RWPE2 (cell line): ENCODE measurements around the gene ITFG1.

Experiments
- ATAC-seq: fragments of 200-7000 bp; cut with Tn5 transposase; 3 replicates; pipeline ENCODE4 v1.9.1; 2021; ENCODE audit warnings: low read depth
- DNase-seq: peaks from one replicate; pipeline ENCODE4 v3.0.0-alpha.2; 2020; ENCODE audit warnings: low spot score
- H3K27ac ChIP-seq: fragments of 450-650 bp; 2 replicates; pipeline ENCODE4 v1.5.1; 2017; ENCODE audit warnings: mild to moderate bottlenecking; ENCODE audit not compliant: poor library complexity, severe bottlenecking
- H3K27me3 ChIP-seq: fragments of 250-450 bp; sonication (Bioruptor Pico); 2 replicates; pipeline ENCODE4 v1.5.1; 2021; ENCODE audit warnings: mild to moderate bottlenecking, moderate library complexity; ENCODE audit not compliant: insufficient read depth, poor library complexity, severe bottlenecking
- H3K36me3 ChIP-seq: fragments of 250-450 bp; sonication (Bioruptor Pico); 2 replicates; pipeline ENCODE4 v1.5.1; 2020; ENCODE audit warnings: low read depth, mild to moderate bottlenecking, moderate library complexity
- H3K4me1 ChIP-seq: fragments of 250-450 bp; sonication (Bioruptor Pico); 2 replicates; pipeline ENCODE4 v1.5.1; 2021; ENCODE audit warnings: mild to moderate bottlenecking, moderate library complexity; ENCODE audit not compliant: insufficient read depth, poor library complexity, severe bottlenecking
- H3K4me3 ChIP-seq: fragments of 250-450 bp; sonication (Bioruptor Pico); 2 replicates; pipeline ENCODE4 v1.5.1; 2021; ENCODE audit warnings: mild to moderate bottlenecking, moderate library complexity; ENCODE audit not compliant: severe bottlenecking
- H3K9me3 ChIP-seq: fragments of 250-450 bp; sonication (Bioruptor Pico); 2 replicates; pipeline ENCODE4 v1.5.1; 2021; ENCODE audit warnings: mild to moderate bottlenecking, moderate library complexity; ENCODE audit not compliant: severe bottlenecking
- CTCF ChIP-seq: fragments of 450-650 bp; IDR thresholded peaks from one replicate; pipeline ENCODE4 v1.5.1; 2017; ENCODE audit warnings: mild to moderate bottlenecking, moderate library complexity; ENCODE audit not compliant: poor library complexity, severe bottlenecking

The ITFG1 gene

GRCh38 chr16:47392081-47392480, 68.8 kb downstream of the ITFG1 start:
- no peak overlapping the region for H3K27ac ChIP-seq

GRCh38 chr16:47388705-47389104, 72.2 kb downstream of the ITFG1 start:
- no peak overlapping the region for H3K27ac ChIP-seq
- DNase-seq = no peak
- TF ChIP-seq CTCF = no peak

More at GRCh38 chr16:47392081-47392480, 68.8 kb downstream of the ITFG1 start:
- ATAC-seq (no peak), DNase-seq (no peak)
- no peaks in the 10 kb centered on the region for H3K36me3 ChIP-seq
- no peak for TF ChIP-seq CTCF
- no peaks in the 10 kb centered on the region for H3K27me3 ChIP-seq
- no peaks in the 10 kb centered on the region for H3K9me3 ChIP-seq
- H3K4me3 ChIP-seq = no peak overlapping the region
- H3K4me1 ChIP-seq = no peaks in the 10 kb centered on the region

GRCh38 chr16:47387026-47387734, 73.7 kb downstream of the ITFG1 start:
- no peaks in the 10 kb centered on the region for H3K4me1 ChIP-seq
- H3K36me3 ChIP-seq = peaks cover 6% of the 10 kb centered on the region; the same call in 1 of the 2 replicates
- H3K27me3 ChIP-seq = no peaks in the 10 kb centered on the region
- TF ChIP-seq CTCF = no peak
- no peak overlapping the region for H3K27ac ChIP-seq
- DNase-seq (no peak), ATAC-seq (no peak)
- no peaks in the 10 kb centered on the region for H3K9me3 ChIP-seq
- no peak overlapping the region for H3K4me3 ChIP-seq

More at GRCh38 chr16:47388705-47389104, 72.2 kb downstream of the ITFG1 start:
- H3K27me3 ChIP-seq = no peaks in the 10 kb centered on the region
- no peak overlapping the region for H3K4me3 ChIP-seq
- no peaks in the 10 kb centered on the region for H3K9me3 ChIP-seq
- H3K36me3 ChIP-seq = peaks cover 6% of the 10 kb centered on the region; the same call in 1 of the 2 replicates
- H3K4me1 ChIP-seq = no peaks in the 10 kb centered on the region
- ATAC-seq = no peak

DNA sequence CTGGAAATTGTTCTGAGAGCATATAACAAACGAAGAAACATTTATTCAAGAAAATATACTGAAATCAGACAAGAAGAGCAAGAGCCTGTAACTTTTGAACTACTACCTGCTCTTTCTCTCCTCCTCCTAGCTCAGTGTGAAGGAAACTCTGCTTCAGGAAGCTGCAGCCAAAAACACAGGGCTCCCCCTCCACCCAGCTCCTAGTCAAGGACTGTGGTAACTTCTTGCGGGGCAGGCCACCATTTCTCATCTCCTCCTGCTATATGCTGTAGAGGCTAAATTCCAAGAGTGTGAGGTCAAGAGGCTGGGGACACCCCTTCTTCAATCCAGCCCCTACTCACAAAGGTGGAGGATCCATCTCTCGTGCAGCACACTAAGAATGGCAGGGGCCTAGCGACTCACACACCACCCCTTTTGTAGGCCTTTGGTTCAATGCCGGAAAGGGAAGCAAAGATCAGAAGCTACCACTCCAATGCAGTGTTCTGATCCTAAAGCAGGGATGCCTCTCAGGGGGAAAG, 74.6 kb downstream of the ITFG1 start:
- ATAC-seq = no peak
- H3K27ac ChIP-seq = no peak overlapping the region
- no peaks in the 10 kb centered on the region for H3K9me3 ChIP-seq
- no peak for DNase-seq
- H3K4me1 ChIP-seq = no peaks in the 10 kb centered on the region
- H3K27me3 ChIP-seq = no peaks in the 10 kb centered on the region
- TF ChIP-seq CTCF = no peak
- peaks cover 6% of the 10 kb centered on the region; the same call in 1 of the 2 replicates for H3K36me3 ChIP-seq
- no peak overlapping the region for H3K4me3 ChIP-seq

- peaks cover 6% of the 10 kb centered on the region for H3K36me3 ChIP-seq
- no peak for TF ChIP-seq CTCF
- ATAC-seq = no peak
Observed at GRCh38 chr16:47382362-47382761, 78.5 kb downstream of the ITFG1 start.

More at GRCh38 chr16:47382362-47382761, 78.5 kb downstream of the ITFG1 start:
- Histone ChIP-seq H3K4me1 (no peaks in the 10 kb centered on the region), H3K27ac (no peak overlapping the region), H3K27me3 (no peaks in the 10 kb centered on the region), H3K9me3 (no peaks in the 10 kb centered on the region), H3K4me3 (no peak overlapping the region)
- DNase-seq = no peak
